ENCODE data around the gene AOC3. TPM values are rescaled to one million over a fixed set of nuclear protein-coding genes. Genes with fewer than 3 reads are reported as not detected.

The AOC3 gene
- total and polyA plus RNA-seq, 2 of the 13 experiments (the other 11 are each of a cell fraction or from before 2014, with no cell fraction given): 8.7 to 51.7 TPM

DNA sequence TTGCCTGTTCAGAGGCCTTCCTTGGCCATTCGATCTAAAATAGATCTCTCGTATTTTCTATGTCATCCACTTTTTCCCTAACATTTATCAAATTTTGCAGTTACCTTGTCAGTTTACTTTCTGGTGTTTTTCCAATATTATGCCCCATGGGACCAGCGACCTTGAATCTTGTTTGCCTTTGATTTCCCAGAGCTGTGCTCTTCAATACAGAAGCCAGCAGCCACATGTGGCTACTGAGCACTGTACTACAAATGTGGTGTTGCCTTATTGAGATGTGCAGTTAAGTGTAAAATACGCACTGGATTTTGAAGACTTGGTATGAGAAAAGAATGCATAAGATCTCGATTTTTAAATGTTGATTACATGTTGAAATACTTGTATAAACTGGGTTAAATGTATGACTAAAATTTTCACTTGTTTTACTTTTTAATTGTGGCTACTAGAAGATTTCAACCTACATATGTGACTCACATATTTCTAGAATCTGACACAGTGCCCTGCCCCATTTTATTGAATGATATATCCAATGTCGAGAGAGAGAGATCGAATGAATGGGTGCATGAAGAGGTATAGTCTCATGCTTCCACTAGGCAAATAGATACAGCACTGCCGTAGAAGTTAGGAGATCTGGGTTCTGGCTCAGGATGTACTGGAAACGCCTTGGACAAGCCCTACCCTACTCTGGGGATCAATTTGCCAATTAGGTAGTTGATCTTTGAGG, 18.6 kb upstream of the AOC3 start (continued):
- TF ChIP-seq PHF8 (CRISPR knock-in tag; IDR thresholded peaks at IDR 0.05) (no peak), ZNF841 (CRISPR knock-in tag; IDR thresholded peaks at IDR 0.05; ENCODE audit: borderline replicate concordance) (no peak; the same call in 1 of the 2 replicates), LCORL (IDR thresholded peaks at IDR 0.05) (no peak), LCORL (CRISPR knock-in tag; IDR thresholded peaks at IDR 0.05) (no peak), NONO (IDR thresholded peaks at IDR 0.05) (no peak), NONO (CRISPR knock-in tag; conservative IDR thresholded peaks at IDR 0.05) (no peak), ZNF614 (CRISPR knock-in tag; IDR thresholded peaks at IDR 0.05; ENCODE audit: borderline replicate concordance) (peak; percentile 76), ZFP90 (CRISPR knock-in tag; IDR thresholded peaks at IDR 0.05; ENCODE audit: borderline replicate concordance) (no peak), ZFP37 (CRISPR knock-in tag; IDR thresholded peaks at IDR 0.05; ENCODE audit: borderline replicate concordance) (no peak), ZNF451 (CRISPR knock-in tag; IDR thresholded peaks at IDR 0.05) (no peak), FOXJ3 (CRISPR knock-in tag; IDR thresholded peaks at IDR 0.05; ENCODE audit: borderline replicate concordance) (peak; percentile 45; the same call in 1 of the 2 replicates), PBX3 (CRISPR knock-in tag; IDR thresholded peaks at IDR 0.05; ENCODE audit: borderline replicate concordance) (0 out of 2 replicates have a peak, but pooled peaks have one; percentile 26), TRAFD1 (CRISPR knock-in tag; IDR thresholded peaks at IDR 0.05; ENCODE audit: borderline replicate concordance) (no peak), PRPF4 (IDR thresholded peaks at IDR 0.05; ENCODE audit: low read depth, low read length, poor library complexity, severe bottlenecking) (no peak), ZNF777 (CRISPR knock-in tag; IDR thresholded peaks at IDR 0.05) (no peak)
- TF ChIP-seq, protein P1, sequence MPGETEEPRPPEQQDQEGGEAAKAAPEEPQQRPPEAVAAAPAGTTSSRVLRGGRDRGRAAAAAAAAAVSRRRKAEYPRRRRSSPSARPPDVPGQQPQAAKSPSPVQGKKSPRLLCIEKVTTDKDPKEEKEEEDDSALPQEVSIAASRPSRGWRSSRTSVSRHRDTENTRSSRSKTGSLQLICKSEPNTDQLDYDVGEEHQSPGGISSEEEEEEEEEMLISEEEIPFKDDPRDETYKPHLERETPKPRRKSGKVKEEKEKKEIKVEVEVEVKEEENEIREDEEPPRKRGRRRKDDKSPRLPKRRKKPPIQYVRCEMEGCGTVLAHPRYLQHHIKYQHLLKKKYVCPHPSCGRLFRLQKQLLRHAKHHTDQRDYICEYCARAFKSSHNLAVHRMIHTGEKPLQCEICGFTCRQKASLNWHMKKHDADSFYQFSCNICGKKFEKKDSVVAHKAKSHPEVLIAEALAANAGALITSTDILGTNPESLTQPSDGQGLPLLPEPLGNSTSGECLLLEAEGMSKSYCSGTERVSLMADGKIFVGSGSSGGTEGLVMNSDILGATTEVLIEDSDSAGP (CRISPR knock-in tag; IDR thresholded peaks at IDR 0.05; ENCODE audit: borderline replicate concordance): no peak
- TF ChIP-seq, protein P2, sequence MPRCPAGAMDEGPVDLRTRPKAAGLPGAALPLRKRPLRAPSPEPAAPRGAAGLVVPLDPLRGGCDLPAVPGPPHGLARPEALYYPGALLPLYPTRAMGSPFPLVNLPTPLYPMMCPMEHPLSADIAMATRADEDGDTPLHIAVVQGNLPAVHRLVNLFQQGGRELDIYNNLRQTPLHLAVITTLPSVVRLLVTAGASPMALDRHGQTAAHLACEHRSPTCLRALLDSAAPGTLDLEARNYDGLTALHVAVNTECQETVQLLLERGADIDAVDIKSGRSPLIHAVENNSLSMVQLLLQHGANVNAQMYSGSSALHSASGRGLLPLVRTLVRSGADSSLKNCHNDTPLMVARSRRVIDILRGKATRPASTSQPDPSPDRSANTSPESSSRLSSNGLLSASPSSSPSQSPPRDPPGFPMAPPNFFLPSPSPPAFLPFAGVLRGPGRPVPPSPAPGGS (CRISPR knock-in tag; IDR thresholded peaks at IDR 0.05): no peak
- TF ChIP-seq, protein P3, sequence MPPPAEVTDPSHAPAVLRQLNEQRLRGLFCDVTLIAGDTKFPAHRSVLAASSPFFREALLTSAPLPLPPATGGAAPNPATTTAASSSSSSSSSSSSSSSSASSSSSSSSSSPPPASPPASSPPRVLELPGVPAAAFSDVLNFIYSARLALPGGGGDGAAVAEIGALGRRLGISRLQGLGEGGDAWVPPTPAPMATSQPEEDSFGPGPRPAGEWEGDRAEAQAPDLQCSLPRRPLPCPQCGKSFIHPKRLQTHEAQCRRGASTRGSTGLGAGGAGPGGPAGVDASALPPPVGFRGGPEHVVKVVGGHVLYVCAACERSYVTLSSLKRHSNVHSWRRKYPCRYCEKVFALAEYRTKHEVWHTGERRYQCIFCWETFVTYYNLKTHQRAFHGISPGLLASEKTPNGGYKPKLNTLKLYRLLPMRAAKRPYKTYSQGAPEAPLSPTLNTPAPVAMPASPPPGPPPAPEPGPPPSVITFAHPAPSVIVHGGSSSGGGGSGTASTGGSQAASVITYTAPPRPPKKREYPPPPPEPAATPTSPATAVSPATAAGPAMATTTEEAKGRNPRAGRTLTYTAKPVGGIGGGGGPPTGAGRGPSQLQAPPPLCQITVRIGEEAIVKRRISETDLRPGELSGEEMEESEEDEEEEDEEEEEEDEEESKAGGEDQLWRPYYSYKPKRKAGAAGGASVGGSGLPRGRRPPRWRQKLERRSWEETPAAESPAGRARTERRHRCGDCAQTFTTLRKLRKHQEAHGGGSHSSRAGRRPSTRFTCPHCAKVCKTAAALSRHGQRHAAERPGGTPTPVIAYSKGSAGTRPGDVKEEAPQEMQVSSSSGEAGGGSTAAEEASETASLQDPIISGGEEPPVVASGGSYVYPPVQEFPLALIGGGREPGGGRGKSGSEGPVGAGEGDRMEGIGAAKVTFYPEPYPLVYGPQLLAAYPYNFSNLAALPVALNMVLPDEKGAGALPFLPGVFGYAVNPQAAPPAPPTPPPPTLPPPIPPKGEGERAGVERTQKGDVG (CRISPR knock-in tag; IDR thresholded peaks at IDR 0.05; ENCODE audit: borderline replicate concordance): no peak
- TF ChIP-seq, protein P4, sequence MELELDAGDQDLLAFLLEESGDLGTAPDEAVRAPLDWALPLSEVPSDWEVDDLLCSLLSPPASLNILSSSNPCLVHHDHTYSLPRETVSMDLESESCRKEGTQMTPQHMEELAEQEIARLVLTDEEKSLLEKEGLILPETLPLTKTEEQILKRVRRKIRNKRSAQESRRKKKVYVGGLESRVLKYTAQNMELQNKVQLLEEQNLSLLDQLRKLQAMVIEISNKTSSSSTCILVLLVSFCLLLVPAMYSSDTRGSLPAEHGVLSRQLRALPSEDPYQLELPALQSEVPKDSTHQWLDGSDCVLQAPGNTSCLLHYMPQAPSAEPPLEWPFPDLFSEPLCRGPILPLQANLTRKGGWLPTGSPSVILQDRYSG (CRISPR knock-in tag; IDR thresholded peaks at IDR 0.05): no peak

All from HepG2 (cell line).